GM03348 (cell line): ENCODE results near the gene NIM1K.
"Not testable (repeated sequence)": the region's sequence is repeated elsewhere in the genome, so short reads cannot be mapped to it uniquely, and the experiment has no call there.

ENCODE experiments used
- DNase-seq: peaks from one replicate; pipeline ENCODE4 v3.0.0; 2012; ENCODE audit warnings: low spot score

Gene NIM1K

GRCh38 chr5:43190755-43191603, 1.0 kb upstream of the NIM1K start:
- DNase-seq = peak; percentile 53

GRCh38 chr5:43192558-43193180, 644 bp downstream of the NIM1K start:
- peak; percentile 53 for DNase-seq

GRCh38 chr5:43193181-43193893, 1.3 kb downstream of the NIM1K start:
- DNase-seq = peak; percentile 91

- DNase-seq = no peak
Observed at GRCh38 chr5:43193894-43194265, 1.9 kb downstream of the NIM1K start.

- no peak for DNase-seq
Observed at GRCh38 chr5:43195670-43196265, 3.7 kb downstream of the NIM1K start.

GRCh38 chr5:43197535-43197934, 5.5 kb downstream of the NIM1K start:
- no peak for DNase-seq

GRCh38 chr5:43201442-43201841, 9.4 kb downstream of the NIM1K start:
- not testable (repeated sequence) for DNase-seq

GRCh38 chr5:43202380-43202779, 10.4 kb downstream of the NIM1K start:
- DNase-seq = no peak

GRCh38 chr5:43203373-43203772, 11.3 kb downstream of the NIM1K start:
- DNase-seq = no peak

GRCh38 chr5:43204958-43205357, 12.9 kb downstream of the NIM1K start:
- no peak for DNase-seq

GRCh38 chr5:43207601-43208000, 15.6 kb downstream of the NIM1K start:
- peak; percentile 41 for DNase-seq

GRCh38 chr5:43208658-43209057, 16.6 kb downstream of the NIM1K start:
- DNase-seq = no peak

GRCh38 chr5:43209060-43209459, 17.0 kb downstream of the NIM1K start:
- no peak for DNase-seq

GRCh38 chr5:43209833-43210232, 17.8 kb downstream of the NIM1K start:
- no peak for DNase-seq

- no peak for DNase-seq
Observed at GRCh38 chr5:43210570-43210969, 18.5 kb downstream of the NIM1K start.

GRCh38 chr5:43213951-43214350, 21.9 kb downstream of the NIM1K start:
- no peak for DNase-seq

- DNase-seq = peak; percentile 59
Observed at GRCh38 chr5:43215073-43215631, 23.1 kb downstream of the NIM1K start.

- DNase-seq = no peak
Observed at GRCh38 chr5:43216941-43217340, 24.9 kb downstream of the NIM1K start.

- DNase-seq = no peak
Observed at GRCh38 chr5:43219120-43219519, 27.1 kb downstream of the NIM1K start.

- no peak for DNase-seq
Observed at GRCh38 chr5:43221502-43221901, 29.5 kb downstream of the NIM1K start.

- no peak for DNase-seq
Observed at GRCh38 chr5:43225649-43226245, 33.7 kb downstream of the NIM1K start.

GRCh38 chr5:43227655-43228054, 35.6 kb downstream of the NIM1K start:
- peak; percentile 77 for DNase-seq
